Measurements from ENCODE around the gene THSD4.

THSD4 gene

DNA sequence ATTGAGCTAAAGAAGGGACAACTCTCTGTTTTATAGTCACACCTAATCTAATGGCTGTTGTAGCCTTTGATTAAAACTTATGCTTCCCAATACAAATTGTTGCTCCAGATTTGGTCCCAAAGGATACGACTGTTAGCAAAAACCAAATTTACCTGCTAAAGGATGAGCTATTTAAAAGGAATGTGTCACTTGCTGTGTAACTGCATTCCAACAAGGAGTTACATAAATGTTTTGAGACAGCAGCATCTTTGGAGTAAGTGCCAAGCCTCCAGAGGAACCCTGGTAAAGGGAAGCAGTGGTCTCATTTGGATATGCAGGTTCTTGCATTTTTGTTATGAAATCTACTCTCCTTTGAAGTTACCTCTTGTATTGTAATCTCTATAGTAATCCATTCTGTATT, 233.3 kb downstream of the THSD4 start:
- DNase-seq (ENCODE audit: extremely low read depth, low read depth): no peak
- TF ChIP-seq CTCF (IDR thresholded peaks at IDR 0.05; ENCODE audit: low read depth, low read length, missing control alignments): no peak
- H3K4me3 ChIP-seq (replicated peaks; ENCODE audit: low read depth, low read length): no peak overlapping the region

GRCh38 chr15:71349336-71349735, 234.1 kb downstream of the THSD4 start:
- TF ChIP-seq CTCF (IDR thresholded peaks at IDR 0.05; ENCODE audit: low read depth, low read length, missing control alignments): no peak
- no peak for DNase-seq (ENCODE audit: extremely low read depth, low read depth)
- no peak overlapping the region for H3K4me3 ChIP-seq (replicated peaks; ENCODE audit: low read depth, low read length)

GRCh38 chr15:71349736-71350526, 234.7 kb downstream of the THSD4 start:
- TF ChIP-seq CTCF (IDR thresholded peaks at IDR 0.05; ENCODE audit: low read depth, low read length, missing control alignments): no peak
- no peak overlapping the region for H3K4me3 ChIP-seq (replicated peaks; ENCODE audit: low read depth, low read length)
- DNase-seq (ENCODE audit: extremely low read depth, low read depth): no peak

DNA sequence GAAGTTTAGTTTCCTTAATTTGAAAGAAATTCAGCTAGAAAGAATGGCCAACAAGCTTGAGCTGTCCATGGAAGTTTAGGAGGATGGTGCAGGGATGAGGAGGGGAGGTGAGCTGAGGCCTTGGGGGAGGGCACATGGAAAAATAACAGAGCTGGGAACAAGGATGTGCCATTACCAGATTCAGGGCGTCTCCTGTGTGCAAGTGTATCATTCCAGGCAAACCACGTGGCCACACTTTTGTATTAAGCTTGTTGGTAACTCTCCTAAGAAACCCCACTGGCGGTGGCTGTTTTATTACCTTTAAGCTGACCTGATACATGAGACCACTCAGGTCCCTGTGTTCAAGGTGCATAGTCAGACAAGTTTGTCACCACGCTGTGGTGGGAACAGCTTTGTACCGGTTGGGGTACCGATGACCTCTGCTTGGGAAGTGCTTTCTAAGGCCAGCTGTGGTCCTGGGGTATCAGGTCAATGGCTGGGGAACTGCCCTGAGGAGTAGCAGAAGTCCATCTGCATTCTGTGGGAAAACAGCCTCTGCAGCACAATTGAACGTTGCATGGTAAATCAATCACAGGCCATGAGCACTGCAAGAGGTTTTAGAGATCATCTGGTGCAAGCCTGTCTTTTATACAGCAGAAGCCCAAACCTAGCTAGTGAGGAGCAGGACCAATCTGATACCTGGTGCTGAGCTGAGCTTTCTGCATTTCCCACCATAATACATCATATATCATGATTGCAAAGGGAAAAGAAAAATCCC, 235.5 kb downstream of the THSD4 start:
- no peak for DNase-seq (ENCODE audit: extremely low read depth, low read depth)
- no peak overlapping the region for H3K4me3 ChIP-seq (replicated peaks; ENCODE audit: low read depth, low read length)
- no peak for TF ChIP-seq CTCF (IDR thresholded peaks at IDR 0.05; ENCODE audit: low read depth, low read length, missing control alignments)

- DNase-seq (ENCODE audit: extremely low read depth, low read depth): no peak
- no peak overlapping the region for H3K4me3 ChIP-seq (replicated peaks; ENCODE audit: low read depth, low read length)
- no peak for TF ChIP-seq CTCF (IDR thresholded peaks at IDR 0.05; ENCODE audit: low read depth, low read length, missing control alignments)
These were observed 236.9 kb downstream of the THSD4 start for GRCh38 chr15:71352125-71352524.

- DNase-seq (ENCODE audit: extremely low read depth, low read depth): no peak
- no peak for TF ChIP-seq CTCF (IDR thresholded peaks at IDR 0.05; ENCODE audit: low read depth, low read length, missing control alignments)
- H3K4me3 ChIP-seq (replicated peaks; ENCODE audit: low read depth, low read length): no peak overlapping the region
These were observed 237.5 kb downstream of the THSD4 start for GRCh38 chr15:71352765-71353164.
